H9 (cell line): ENCODE data around the gene VCPKMT. TPM values are rescaled to one million over a fixed set of nuclear protein-coding genes. Genes with fewer than 3 reads are reported as not detected.

Experiments
- DNase-seq: peaks from one replicate; pipeline ENCODE4 v3.0.0-alpha.2; 2017
- H2AFZ ChIP-seq: one replicate; pipeline ENCODE4 v1.6.1; 2013; ENCODE audit warnings: mild to moderate bottlenecking, low read length, control low read depth, moderate library complexity
- H2AK5ac ChIP-seq: 2 replicates; pipeline ENCODE4 v1.6.1; 2013; ENCODE audit warnings: low read length, control low read depth, mixed read lengths; ENCODE audit not compliant: insufficient read length
- H2BK120ac ChIP-seq: one replicate; pipeline ENCODE4 v1.6.1; 2013; ENCODE audit warnings: low read depth, mild to moderate bottlenecking, low read length, control low read depth, inconsistent platforms; ENCODE audit not compliant: poor library complexity, severe bottlenecking
- H2BK12ac ChIP-seq: 2 replicates; pipeline ENCODE4 v1.6.1; 2013; ENCODE audit warnings: low read length, control low read depth, mixed read lengths, low read depth; ENCODE audit not compliant: insufficient read length
- H2BK15ac ChIP-seq: 2 replicates; pipeline ENCODE4 v1.6.1; 2013; ENCODE audit warnings: low read depth, low read length, control low read depth
- H2BK20ac ChIP-seq: one replicate; pipeline ENCODE4 v1.6.1; 2013; ENCODE audit warnings: low read depth, mild to moderate bottlenecking, low read length, control low read depth, inconsistent platforms; ENCODE audit not compliant: poor library complexity, severe bottlenecking
- H2BK5ac ChIP-seq: 2 replicates; pipeline ENCODE4 v1.6.1; 2013; ENCODE audit warnings: low read length, control low read depth, mixed read lengths; ENCODE audit not compliant: insufficient read length
- H3K14ac ChIP-seq: 2 replicates; pipeline ENCODE4 v1.6.1; 2013; ENCODE audit warnings: low read length, control low read depth; ENCODE audit not compliant: insufficient read depth
- H3K18ac ChIP-seq: 2 replicates; pipeline ENCODE4 v1.6.1; 2013; ENCODE audit warnings: low read depth, mild to moderate bottlenecking, mixed read lengths, low read length, control low read depth; ENCODE audit not compliant: insufficient read length
- H3K23ac ChIP-seq: 2 replicates; pipeline ENCODE4 v1.6.1; 2013; ENCODE audit warnings: low read length, control low read depth, mixed read lengths, low read depth; ENCODE audit not compliant: insufficient read length
- H3K23me2 ChIP-seq: 2 replicates; pipeline ENCODE4 v1.6.1; 2013; ENCODE audit warnings: low read depth, mild to moderate bottlenecking, mixed read lengths, low read length, control low read depth; ENCODE audit not compliant: insufficient read length, poor library complexity, severe bottlenecking
- H3K27ac ChIP-seq: 2 replicates; pipeline ENCODE4 v1.5.1; 2013; ENCODE audit warnings: low read length, control low read depth, mixed read lengths, low read depth; ENCODE audit not compliant: insufficient read length
- H3K27me3 ChIP-seq: 2 replicates; pipeline ENCODE4 v1.6.1; 2013; ENCODE audit warnings: low read length, control low read depth, inconsistent platforms; ENCODE audit not compliant: insufficient read depth
- H3K4ac ChIP-seq: 2 replicates; pipeline ENCODE4 v1.6.1; 2013; ENCODE audit warnings: low read depth, mild to moderate bottlenecking, control low read depth, inconsistent platforms, low read length, moderate library complexity
- H3K4me1 ChIP-seq: 2 replicates; pipeline ENCODE4 v1.6.1; 2013; ENCODE audit warnings: low read length, control low read depth, inconsistent platforms; ENCODE audit not compliant: insufficient read depth
- H3K4me2 ChIP-seq: 2 replicates; pipeline ENCODE4 v1.6.1; 2013; ENCODE audit warnings: low read length, control low read depth, mixed read lengths; ENCODE audit not compliant: insufficient read length, insufficient read depth
- H3K56ac ChIP-seq: 2 replicates; pipeline ENCODE4 v1.6.1; 2013; ENCODE audit warnings: low read depth, mild to moderate bottlenecking, mixed read lengths, low read length, control low read depth; ENCODE audit not compliant: insufficient read length
- H3K79me1 ChIP-seq: 2 replicates; pipeline ENCODE4 v1.6.1; 2013; ENCODE audit warnings: low read depth, mild to moderate bottlenecking, moderate library complexity, low read length, control low read depth, inconsistent platforms; ENCODE audit not compliant: insufficient read depth, poor library complexity, severe bottlenecking
- H3K79me2 ChIP-seq: 2 replicates; pipeline ENCODE4 v1.6.1; 2013; ENCODE audit warnings: low read length, control low read depth, inconsistent platforms; ENCODE audit not compliant: insufficient read depth
- H3K9ac ChIP-seq: 2 replicates; pipeline ENCODE4 v1.6.1; 2013; ENCODE audit warnings: low read length, control low read depth, mixed read lengths; ENCODE audit not compliant: insufficient read length; ENCODE audit errors: extremely low read depth
- H3K9me3 ChIP-seq: one replicate; pipeline ENCODE4 v1.6.1; 2013; ENCODE audit warnings: low read depth, low read length, inconsistent platforms; ENCODE audit not compliant: control insufficient read depth
- H3T11ph ChIP-seq: one replicate; pipeline ENCODE4 v1.6.1; 2013; ENCODE audit warnings: mild to moderate bottlenecking, low read length, control low read depth, inconsistent platforms
- H4K20me1 ChIP-seq: one replicate; pipeline ENCODE4 v1.6.1; 2013; ENCODE audit not compliant: control insufficient read depth, insufficient read length, insufficient read depth
- H4K5ac ChIP-seq: 2 replicates; pipeline ENCODE4 v1.6.1; 2013; ENCODE audit warnings: low read depth, mild to moderate bottlenecking, mixed read lengths, low read length, control low read depth; ENCODE audit not compliant: insufficient read length
- H4K8ac ChIP-seq: replicated peaks from 2 replicates; pipeline ENCODE4 v1.6.1; 2013; ENCODE audit warnings: low read length, control low read depth, mixed read lengths, low read depth; ENCODE audit not compliant: insufficient read length
- H4K91ac ChIP-seq: 2 replicates; pipeline ENCODE4 v1.6.1; 2013; ENCODE audit warnings: low read depth, mild to moderate bottlenecking, moderate library complexity, mixed read lengths, low read length, control low read depth; ENCODE audit not compliant: insufficient read length
- H3K27ac Mint-ChIP-seq, 3 experiments: 2 replicates in 2 of 3; 3 replicates in 1 of 3; pipeline ENCODE4 v1.8.0; 2020 to 2021; ENCODE audit warnings: mixed read lengths in 3 of 3, mild to moderate bottlenecking in 1 of 3, moderate library complexity in 1 of 3
- H3K27me3 Mint-ChIP-seq: 2 replicates; pipeline ENCODE4 v1.8.0; 2021; ENCODE audit warnings: low read depth, mild to moderate bottlenecking, moderate library complexity, mixed read lengths
- H3K36me3 Mint-ChIP-seq, 3 experiments: 2 replicates in 2 of 3; 3 replicates in 1 of 3; pipeline ENCODE4 v1.8.0; 2020 to 2021; ENCODE audit warnings: low read depth in 3 of 3, mixed read lengths in 3 of 3; ENCODE audit not compliant: insufficient read depth in 1 of 3
- H3K4me1 Mint-ChIP-seq, 2 experiments: 2 replicates each; pipeline ENCODE4 v1.8.0; 2020; ENCODE audit warnings: mixed read lengths in 2 of 2
- H3K4me3 Mint-ChIP-seq, 2 experiments: 2 replicates in 1 of 2; 3 replicates in 1 of 2; pipeline ENCODE4 v1.8.0; 2020 to 2021; ENCODE audit warnings: mild to moderate bottlenecking in 2 of 2, mixed read lengths in 2 of 2, moderate library complexity in 1 of 2
- H3K9me3 Mint-ChIP-seq, 2 experiments: 2 replicates in 1 of 2; 3 replicates in 1 of 2; pipeline ENCODE4 v1.8.0; 2020; ENCODE audit warnings: mild to moderate bottlenecking in 2 of 2, mixed read lengths in 2 of 2, moderate library complexity in 1 of 2
- WGBS: extraction: QIAGEN DNeasy Blood & Tissue Kit; methylation state at CpG from one replicate; pipeline ENCODE4 v1.1.7; 2013; ENCODE audit warnings: missing lambda C conversion rate, low lambda C conversion rate, mixed read lengths; ENCODE audit not compliant: insufficient read length; ENCODE audit errors: extremely low coverage; 5-methylcytosine and 5-hydroxymethylcytosine counted together
- total RNA-seq: library from RNA; stranded (reverse); gene quantifications from 2 replicates; pipeline ENCODE4 v1.2.1, GENCODE V29; 2021
- TF ChIP-seq, protein P1 (sequence below): fragments of 200-600 bp; sonication (generic); conservative IDR thresholded peaks from 3 replicates; pipeline ENCODE4 v1.8.0; 2021; ENCODE audit warnings: antibody characterized with exemption, mild to moderate bottlenecking

The VCPKMT gene
- total RNA-seq, 1 experiment from 2014 or later = 13.7 TPM

DNA sequence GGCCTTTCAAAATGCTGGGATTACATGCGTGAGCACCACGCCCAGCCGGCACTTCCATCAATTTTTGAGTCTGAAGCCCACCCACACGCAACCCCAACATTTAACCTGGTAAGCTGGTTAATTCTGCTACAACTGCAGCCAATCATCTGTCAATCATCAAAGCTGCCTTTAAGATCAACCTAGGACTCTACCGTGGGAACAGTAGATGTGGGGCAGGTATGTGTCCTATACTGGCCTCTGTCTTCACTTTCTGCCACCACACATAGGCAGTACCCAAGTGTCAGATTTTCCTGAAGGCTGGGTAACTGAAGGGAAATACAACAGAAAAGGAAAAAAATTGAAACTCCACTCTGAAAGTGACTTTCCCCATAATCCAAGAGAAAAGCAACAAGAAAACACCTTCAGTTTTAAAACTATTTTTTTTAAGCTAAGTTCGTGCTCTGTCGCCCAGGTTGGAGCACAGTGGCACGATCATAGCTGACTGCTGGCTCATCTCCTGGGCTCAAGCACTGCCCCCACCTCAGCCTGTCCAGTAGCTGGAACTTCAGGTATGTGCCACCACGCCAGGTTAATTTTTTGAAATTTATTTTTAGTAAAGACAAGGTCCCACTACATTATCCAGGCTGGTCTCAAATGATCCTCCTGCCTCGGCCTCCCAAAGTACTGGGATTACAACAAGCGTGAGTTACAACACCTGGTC is 22.2 kb downstream of the VCPKMT start:
- Histone ChIP-seq H3K56ac (no peak overlapping the region), H3K4me1 (no peaks in the 10 kb centered on the region; the same call in 1 of the 2 replicates), H4K8ac (no peak overlapping the region), H3K4me2 (no peak overlapping the region), H3K27me3 (no peaks in the 10 kb centered on the region), H4K91ac (no peak overlapping the region), H3K79me1 (no peaks in the 10 kb centered on the region), H3K23ac (no peak overlapping the region), H2BK12ac (no peak overlapping the region), H3T11ph (no peak overlapping the region), H3K9me3 (no peaks in the 10 kb centered on the region), H3K23me2 (no peaks in the 10 kb centered on the region), H3K79me2 (no peaks in the 10 kb centered on the region; the same call in 1 of the 2 replicates), H3K27ac (no peak overlapping the region), H2BK120ac (no peak overlapping the region), H2AK5ac (no peak overlapping the region), H3K14ac (no peak overlapping the region), H2AFZ (no peak overlapping the region), H3K4ac (no peak overlapping the region), H2BK20ac (no peak overlapping the region), H3K18ac (no peak overlapping the region), H2BK15ac (no peak overlapping the region), H4K20me1 (no peaks in the 10 kb centered on the region), H3K9ac (no peak overlapping the region), H4K5ac (no peak overlapping the region), H2BK5ac (no peak overlapping the region)
- H3K9me3 Mint-ChIP-seq = no peaks in the 10 kb centered on the region
- no peaks in the 10 kb centered on the region for H3K36me3 Mint-ChIP-seq
- H3K27me3 Mint-ChIP-seq = no peaks in the 10 kb centered on the region; the same call in 1 of the 2 replicates
- no peak overlapping the region for H3K27ac Mint-ChIP-seq
- no peak overlapping the region for H3K4me3 Mint-ChIP-seq
- TF ChIP-seq, protein P1, sequence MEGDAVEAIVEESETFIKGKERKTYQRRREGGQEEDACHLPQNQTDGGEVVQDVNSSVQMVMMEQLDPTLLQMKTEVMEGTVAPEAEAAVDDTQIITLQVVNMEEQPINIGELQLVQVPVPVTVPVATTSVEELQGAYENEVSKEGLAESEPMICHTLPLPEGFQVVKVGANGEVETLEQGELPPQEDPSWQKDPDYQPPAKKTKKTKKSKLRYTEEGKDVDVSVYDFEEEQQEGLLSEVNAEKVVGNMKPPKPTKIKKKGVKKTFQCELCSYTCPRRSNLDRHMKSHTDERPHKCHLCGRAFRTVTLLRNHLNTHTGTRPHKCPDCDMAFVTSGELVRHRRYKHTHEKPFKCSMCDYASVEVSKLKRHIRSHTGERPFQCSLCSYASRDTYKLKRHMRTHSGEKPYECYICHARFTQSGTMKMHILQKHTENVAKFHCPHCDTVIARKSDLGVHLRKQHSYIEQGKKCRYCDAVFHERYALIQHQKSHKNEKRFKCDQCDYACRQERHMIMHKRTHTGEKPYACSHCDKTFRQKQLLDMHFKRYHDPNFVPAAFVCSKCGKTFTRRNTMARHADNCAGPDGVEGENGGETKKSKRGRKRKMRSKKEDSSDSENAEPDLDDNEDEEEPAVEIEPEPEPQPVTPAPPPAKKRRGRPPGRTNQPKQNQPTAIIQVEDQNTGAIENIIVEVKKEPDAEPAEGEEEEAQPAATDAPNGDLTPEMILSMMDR = 0 out of 3 replicates have a peak, but pooled peaks have one; percentile 9
- no peak for DNase-seq
- H3K4me1 Mint-ChIP-seq = peaks cover 10 to 12% of the 10 kb centered on the region in 2 experiments
- WGBS = no CpG with 5 or more reads among the region's 11 CpGs
